H1 (cell line): ENCODE measurements around the gene ERI3.

Experiments used
- EZH2 ChIP-seq: fragments of 200-600 bp; sonication (generic); IDR thresholded peaks from 2 replicates; pipeline ENCODE4 v1.7.1; 2012; ENCODE audit warnings: low read depth, mild to moderate bottlenecking, moderate library complexity, low read length, inconsistent platforms; ENCODE audit not compliant: severe bottlenecking
- TF ChIP-seq, protein P1 (sequence below), 3 experiments: IDR thresholded peaks; 1 replicate in 2 of 3; 2 replicates in 1 of 3; pipeline versions ENCODE4 v1.5.1 to v1.6.1; 2011; ENCODE audit warnings: low read length in 3 of 3, mild to moderate bottlenecking in 3 of 3, inconsistent platforms in 2 of 3, low read depth in 1 of 3, moderate library complexity in 1 of 3; ENCODE audit not compliant: insufficient read depth in 1 of 3; ENCODE audit errors: control extremely low read depth in 1 of 3

DNA sequence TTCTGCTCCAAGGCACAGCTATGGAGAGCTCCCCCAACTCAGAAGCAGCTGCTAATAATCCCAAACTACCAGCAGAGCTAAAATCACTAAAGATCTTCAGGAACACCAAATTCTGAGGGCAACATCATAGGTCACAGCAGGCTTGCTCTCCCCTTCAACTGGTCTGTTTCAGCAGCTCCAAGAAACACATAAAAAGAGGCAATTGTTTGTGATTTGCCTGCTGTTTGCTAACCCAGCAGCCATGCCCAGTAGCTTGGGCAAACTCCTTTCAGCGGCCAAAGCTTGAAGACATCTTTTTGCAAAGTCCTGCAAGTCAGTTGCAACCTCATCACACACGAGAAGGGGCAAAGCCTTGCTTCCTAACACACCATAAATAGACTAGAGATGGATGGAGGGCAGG lies 8.9 kb downstream of the ERI3 start:
- TF ChIP-seq EZH2 = no peak
- TF ChIP-seq, protein P1, sequence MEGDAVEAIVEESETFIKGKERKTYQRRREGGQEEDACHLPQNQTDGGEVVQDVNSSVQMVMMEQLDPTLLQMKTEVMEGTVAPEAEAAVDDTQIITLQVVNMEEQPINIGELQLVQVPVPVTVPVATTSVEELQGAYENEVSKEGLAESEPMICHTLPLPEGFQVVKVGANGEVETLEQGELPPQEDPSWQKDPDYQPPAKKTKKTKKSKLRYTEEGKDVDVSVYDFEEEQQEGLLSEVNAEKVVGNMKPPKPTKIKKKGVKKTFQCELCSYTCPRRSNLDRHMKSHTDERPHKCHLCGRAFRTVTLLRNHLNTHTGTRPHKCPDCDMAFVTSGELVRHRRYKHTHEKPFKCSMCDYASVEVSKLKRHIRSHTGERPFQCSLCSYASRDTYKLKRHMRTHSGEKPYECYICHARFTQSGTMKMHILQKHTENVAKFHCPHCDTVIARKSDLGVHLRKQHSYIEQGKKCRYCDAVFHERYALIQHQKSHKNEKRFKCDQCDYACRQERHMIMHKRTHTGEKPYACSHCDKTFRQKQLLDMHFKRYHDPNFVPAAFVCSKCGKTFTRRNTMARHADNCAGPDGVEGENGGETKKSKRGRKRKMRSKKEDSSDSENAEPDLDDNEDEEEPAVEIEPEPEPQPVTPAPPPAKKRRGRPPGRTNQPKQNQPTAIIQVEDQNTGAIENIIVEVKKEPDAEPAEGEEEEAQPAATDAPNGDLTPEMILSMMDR (IDR thresholded peaks at IDR 0.05; ENCODE audit: control extremely low read depth in 1 of 3, insufficient read depth in 1 of 3, low read depth in 1 of 3, low read length in 3 of 3) = no peak
